GM21390 (cell line): Measurements from ENCODE around the gene TEX11.
"Not testable (repeated sequence)": the region's sequence is repeated elsewhere in the genome, so short reads cannot be mapped to it uniquely, and the experiment has no call there.

Experiments
- ATAC-seq: cut with Tn5 transposase; IDR thresholded peaks from one replicate; pipeline ENCODE4 v1.9.1; 2021; ENCODE audit not compliant: unreplicated experiment

TEX11 gene

DNA sequence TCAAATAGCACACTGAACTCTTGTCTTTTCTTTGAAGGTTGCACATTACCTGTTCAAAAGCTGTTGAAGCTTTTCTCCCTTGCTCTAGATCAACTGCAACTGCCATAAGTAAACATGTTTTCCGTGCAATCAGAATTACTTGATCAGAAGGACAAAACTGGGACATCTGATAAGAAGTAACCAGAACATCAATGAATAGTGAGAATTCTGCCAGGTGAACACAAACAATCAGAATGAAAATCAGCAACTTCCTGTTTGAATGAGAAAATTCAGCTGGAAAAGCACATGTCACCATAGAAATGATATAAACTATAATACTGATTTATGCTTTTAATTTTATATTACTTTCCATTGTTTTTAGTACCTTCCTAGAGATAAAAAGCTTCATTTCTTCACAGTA is 303.2 kb downstream of the TEX11 start:
- ATAC-seq = no peak

DNA sequence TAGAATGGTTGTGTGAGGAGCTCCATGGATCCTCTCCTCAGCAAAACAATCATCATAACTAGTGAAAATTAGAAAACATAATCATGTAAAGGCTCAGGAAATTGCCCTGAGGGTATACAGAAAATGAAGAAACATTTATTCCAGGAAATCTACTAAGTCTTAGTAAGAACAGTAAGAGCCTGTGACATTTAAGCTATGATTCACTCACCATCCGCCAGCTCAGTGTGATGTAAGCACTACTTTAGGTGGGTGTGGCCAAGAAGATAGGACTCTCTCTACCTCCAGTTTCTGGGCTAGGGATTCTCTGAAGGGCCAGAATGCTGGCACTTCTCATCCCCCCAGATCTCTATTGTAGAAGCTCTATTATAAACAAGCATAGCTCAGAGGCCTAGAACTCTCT is 316.4 kb downstream of the TEX11 start:
- no peak for ATAC-seq

DNA sequence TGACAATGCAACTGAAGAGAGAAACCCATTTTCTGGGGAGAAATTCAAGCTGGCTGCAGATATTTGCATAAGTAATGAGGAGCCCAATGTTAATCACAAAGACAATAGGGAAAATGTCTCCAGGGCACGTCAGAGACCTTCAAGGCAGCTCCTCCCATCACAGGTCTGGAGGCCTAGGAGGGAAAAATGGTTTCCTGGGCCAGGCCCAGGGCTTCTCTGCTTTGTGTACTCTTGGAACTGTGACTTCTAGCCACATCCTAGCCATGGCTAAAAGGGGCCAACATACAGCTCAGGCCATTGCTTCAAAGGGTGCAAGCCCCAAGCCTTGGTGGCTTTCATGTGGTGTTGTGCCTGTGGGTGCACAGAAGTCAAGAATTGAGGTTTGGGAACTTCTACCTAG is 321.4 kb downstream of the TEX11 start:
- ATAC-seq = not testable (repeated sequence)

DNA sequence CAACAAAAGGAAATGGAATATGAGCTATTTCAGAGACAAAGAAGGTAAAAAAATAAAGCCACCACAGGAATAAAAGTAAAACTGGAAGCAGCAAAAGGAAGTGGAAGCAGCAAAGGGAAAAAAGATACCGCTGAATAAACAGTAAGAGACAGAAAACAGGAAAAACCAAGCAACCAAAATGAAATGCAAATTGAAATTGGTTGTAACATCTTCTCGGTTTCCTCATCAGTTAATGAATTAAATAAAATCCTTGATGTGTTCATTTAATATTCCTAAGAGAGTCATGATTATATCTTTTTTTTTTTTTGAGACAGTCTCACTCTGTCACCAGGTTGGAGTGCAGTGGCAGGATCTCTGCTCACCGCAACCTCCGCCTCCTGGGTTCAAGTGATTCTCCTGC is 331.1 kb downstream of the TEX11 start:
- no peak for ATAC-seq

DNA sequence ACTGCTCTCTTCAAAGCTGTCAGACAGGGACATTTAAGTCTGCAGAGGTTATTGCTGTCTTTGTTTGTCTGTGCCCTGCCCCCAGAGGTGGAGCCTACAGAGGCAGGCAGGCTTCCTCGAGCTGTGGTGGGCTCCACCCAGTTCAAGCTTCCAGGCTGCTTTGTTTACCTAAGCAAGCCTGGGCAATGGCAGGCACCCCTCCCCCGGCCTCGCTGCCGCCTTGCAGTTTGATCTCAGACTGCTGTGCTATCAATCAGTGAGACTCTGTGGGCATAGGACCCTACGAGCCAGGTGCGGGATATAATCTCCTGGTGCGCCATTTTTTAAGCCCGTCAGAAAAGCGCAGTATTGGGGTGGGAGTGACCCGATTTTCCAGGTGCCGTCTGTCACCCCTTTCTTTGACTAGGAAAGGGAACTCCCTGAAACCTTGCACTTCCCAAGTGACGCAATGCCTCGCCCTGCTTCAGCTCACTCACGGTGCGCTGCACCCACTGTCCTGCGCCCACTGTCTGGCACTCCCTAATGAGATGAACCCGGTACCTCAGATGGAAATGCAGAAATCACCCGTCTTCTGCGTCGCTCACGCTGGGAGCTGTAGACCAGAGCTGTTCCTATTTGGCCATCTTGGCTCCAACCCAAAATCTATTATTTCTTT is 338.5 kb downstream of the TEX11 start:
- ATAC-seq = not testable (repeated sequence)

DNA sequence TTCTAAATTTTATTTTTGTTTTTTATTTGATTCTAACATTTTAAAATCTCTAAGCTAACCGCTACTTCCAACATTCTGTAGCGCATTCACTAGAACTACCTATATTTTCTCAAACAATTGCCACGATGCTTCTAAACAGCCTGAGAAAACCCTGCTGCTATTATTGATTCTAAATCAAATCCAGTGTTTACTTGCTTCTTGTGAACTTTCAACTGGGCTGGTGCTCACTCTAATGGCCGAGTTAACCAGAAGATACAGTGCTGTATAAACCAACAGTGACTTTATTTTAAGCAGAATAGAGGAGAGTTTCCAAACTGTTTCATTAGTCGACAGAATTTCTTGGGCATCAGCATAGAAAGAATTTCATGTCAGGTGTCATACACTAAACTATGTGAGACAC is 353.6 kb downstream of the TEX11 start:
- no peak for ATAC-seq

DNA sequence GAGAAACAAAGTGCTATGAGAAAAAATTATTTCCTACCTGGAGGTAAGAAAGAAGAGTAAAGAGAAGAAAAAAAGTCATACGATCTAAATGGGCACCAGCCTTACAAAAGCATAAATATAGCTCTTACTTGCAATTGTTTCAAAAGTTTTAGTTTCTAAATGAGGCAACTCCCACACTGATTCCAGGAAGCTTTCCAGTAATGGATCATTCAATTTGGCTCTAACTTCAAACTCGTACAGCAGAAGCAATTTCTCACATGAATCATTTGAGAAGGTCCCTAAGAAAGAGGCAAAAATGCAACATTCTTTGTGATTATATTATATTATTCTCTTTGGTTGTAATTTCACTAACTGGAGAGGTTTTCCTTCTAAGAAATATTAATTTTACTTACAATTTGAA is 354.0 kb downstream of the TEX11 start:
- ATAC-seq = no peak

DNA sequence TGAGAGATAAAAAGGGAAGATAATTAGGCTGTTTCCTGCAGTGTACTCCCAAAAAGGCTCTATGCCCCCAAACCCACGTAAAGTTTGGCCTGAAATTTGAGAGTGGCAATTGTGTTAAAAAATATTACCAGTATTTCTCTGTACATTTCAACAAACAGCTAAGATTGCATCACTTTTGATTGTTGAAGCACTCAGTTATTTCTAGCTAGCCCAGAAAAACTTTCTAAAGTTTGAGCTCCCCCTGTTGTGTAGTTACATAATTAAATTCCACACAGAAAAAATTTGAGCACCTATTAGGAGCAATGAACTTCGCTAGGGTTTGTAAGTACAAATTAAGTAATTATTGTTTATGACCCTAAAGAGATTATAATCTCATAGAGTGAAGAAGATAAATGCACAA is 354.4 kb downstream of the TEX11 start:
- ATAC-seq = peak; percentile 28

DNA sequence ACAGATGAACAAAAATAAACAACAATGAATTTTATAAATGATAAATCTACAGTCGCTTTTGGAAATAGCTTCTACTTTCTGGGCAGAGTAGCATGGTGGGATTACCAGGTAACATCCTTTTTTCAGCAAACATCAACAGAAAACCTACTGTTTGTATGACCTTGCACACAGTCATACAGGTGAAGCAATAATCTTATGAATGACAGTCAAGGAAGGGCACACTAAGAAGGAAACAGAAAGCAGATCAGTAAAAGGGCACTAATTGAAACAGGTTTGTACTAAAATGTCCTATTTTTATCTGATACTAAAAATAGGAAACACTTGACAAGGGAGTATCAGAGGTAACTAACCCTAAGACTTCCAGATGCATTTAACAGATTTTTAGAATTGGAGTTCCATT is 355.0 kb downstream of the TEX11 start:
- peak; percentile 93 for ATAC-seq

DNA sequence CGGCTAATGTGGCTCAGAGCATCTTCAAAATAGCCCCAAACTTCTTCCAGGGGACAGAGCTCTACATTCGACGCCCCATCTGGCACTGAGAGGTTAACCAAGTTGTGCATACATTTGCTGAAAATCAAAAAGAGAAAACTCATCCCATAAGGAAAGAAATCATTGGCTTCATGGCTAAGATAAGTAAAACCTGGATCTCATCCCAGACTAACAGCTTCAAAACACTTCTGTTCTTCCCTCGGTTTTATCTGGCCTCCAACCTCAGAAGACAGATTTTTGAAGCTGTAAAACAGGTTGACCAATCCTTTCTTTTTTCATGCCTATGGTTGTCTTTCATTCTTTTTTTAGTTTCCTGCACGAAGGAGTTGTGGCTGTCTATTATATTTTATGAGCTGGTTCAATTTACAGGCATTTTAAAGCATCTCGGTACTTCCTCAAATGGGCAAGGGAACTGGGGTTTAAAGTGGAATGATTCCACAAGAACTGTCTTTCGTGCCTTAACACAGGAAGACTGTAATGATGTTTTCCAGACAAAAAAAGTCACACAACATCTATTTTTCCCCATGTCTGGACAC is 356.3 kb downstream of the TEX11 start:
- no peak for ATAC-seq

DNA sequence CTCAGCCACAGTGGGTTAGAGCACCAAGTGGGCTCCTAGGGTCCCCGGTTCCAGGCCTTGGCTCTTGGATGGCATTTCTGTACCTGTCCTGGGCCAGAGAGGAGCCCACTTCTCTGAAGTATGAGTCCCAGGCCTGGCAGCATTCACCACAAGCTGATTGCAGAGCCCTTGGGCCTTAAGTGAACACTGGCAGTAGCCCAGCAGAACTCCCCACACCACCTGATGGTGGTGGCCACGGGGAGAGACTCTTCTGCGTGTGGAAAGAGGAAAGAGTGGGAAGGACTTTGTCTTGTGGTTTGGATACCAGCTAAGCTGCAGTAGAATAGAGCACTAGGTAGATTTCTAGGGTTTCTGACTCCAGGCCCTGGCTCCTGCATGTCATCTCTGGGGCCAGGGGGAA is 359.1 kb downstream of the TEX11 start:
- ATAC-seq = no peak

DNA sequence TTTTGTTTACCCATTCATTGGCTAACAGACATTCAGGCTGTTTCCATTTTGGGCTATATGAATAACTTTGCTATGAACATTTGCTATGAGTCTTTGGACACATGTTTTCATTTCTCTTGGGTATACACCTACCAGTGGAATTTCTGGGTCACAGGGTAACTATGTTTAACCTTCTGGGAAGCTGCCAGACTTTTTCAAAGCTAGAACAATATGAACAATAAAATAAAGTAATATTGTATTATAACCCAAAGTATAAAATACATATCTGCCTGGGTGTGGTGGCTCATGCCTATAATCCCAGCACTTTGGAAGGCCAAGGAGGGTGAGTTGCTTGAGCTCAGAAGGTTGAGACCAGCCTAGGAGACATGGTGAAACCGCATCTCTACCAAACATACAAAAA is 373.3 kb downstream of the TEX11 start:
- no peak for ATAC-seq

DNA sequence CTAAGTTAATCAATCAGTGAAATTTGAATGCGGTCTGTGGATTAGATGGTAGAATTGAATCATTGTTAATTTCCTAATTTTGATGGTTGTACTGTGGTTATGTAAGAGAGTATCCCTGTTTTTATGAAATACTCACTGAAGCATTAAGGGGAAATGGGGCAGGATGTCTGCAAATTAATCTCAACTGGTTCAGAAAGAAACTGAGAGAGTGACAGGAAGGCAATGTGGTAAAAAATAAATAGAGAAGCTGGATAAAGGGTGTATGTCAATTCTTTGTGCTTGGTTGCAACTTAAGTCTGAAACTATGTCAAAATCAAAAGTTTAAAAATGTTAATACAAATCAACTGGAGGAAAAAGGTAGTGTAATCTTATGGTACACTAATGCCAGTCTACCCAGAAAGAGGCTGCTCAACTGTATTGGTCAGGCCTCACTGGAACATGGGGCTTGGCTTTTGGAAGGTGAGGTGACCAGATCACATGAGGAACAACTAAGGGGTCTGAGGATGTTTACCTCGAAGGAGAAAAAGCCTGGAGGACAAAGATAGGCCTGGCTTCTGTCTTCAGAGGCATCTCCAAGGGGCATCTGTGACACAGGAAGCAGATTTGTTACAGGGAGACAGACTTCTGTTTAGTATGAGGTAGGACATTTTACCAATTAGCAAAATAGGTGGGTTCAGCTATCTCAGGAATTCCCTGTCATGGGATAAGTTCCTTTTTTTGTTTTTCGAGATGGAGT is 380.7 kb downstream of the TEX11 start:
- ATAC-seq = no peak

DNA sequence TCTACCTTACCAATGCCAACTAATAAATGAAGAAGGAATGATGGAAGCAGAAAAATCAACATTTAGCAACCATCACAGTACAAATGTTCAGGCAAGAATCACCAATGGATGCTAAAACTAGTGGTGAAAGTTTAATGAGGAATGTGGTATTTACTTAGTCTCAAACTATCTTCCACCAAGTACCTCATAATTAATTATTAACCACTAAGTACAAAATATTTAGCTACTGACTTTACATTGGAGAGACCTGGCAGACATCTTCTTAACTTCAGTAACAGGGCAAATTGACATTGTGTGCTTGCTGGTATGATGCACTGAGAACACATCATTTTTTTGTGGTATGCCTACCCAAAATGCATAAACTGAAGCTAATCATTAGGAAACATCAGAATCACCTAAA is 381.5 kb downstream of the TEX11 start:
- no peak for ATAC-seq

DNA sequence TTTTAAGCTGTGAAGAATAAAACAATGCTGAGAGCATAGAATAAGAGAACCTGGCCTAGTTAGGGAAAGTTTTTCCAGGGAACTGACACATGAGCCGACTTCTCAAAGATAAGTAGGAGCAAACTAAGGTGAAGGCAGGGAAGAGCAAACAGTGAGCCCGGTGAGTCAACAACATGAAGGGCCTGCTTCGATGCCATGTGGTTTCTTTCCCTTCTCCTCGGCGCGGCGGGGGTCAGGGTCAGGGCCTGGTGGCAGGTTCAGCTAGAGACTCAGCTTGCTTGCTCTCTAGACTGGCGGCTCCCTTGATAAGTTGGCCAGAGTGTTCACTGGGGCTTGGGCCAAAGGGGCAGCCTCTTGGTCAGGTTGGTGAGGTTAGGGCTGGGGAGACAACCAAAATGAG is 382.8 kb downstream of the TEX11 start:
- no peak for ATAC-seq

DNA sequence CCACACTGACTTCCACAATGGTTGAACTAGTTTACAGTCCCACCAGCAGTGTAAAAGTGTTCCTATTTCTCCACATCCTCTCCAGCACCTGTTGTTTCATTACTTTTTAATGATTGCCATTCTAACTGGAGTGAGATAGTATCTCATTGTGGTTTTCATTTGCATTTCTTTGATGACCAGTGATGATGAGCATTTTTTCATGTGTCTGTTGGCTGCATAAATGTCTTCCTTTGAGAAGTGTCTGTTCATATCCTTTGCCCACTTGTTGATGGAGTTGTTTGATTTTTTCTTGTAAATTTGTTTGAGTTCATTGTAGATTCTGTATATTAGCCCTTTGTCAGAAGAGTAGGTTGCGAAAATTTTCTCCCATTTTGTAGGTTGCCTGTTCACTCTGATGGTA is 392.8 kb downstream of the TEX11 start:
- not testable (repeated sequence) for ATAC-seq

DNA sequence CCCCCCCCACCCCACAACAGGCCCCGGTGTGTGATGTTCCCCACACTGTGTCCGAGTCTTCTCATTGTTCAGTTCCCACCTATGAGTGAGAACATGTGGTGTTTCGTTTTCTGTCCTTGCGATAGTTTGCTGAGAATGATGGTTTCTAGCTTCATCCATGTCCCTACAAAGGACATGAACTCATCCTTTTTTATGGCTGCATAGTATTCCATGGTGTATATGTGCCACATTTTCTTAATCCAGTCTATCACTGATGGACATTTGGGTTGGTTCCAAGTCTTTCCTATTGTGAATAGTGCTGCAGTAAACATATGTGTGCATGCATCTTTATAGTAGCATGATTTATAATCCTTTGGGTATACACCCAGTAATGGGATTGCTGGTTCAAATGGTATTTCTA is 393.2 kb downstream of the TEX11 start:
- not testable (repeated sequence) for ATAC-seq

DNA sequence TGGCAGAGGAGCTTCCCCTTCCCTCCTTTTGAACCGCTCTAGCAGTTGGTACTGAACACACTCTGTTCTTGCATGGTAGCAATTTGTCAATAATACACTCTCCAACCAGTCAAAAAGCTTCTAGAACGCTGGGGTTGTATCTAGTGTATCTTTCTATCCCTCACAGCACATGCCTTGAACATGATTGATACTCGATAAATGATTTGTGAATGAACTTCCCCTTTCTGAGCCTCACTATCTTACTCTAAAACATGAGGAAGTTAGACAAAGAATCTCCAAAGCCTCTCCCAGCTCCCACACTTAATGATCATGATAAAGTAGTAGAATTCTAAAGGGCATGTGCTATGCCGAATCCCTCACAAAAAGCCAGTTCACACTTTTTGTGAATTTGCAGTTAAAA is 399.4 kb downstream of the TEX11 start:
- no peak for ATAC-seq

DNA sequence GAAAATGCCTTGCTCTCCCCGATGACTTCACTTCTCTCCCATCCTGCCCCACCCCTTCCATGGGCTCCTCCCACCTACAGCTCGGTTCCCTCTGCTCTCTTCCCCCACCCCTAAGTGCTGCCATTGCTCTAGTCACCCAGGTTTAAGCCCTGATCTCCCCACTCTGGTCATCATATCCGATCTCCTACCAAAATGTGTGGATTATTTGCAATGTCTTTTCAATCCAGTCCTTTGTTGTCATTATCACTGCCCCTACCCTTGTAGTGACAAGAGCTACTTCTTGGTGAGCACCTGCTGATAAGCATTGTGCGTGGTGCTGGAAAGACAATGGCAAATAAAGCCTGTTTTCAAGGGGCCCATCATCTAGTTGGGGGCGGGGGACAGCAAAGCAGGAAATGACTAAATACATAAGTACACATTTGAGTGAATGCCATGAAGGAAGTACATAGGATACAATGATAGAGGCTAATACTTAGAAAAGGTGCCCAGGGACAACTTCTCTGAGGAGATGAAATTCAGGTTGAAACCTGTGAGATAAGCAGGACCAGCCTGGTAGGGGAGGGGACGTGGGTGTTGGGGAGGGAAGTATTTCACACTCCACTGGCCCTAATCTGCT is 400.1 kb downstream of the TEX11 start:
- ATAC-seq = no peak

DNA sequence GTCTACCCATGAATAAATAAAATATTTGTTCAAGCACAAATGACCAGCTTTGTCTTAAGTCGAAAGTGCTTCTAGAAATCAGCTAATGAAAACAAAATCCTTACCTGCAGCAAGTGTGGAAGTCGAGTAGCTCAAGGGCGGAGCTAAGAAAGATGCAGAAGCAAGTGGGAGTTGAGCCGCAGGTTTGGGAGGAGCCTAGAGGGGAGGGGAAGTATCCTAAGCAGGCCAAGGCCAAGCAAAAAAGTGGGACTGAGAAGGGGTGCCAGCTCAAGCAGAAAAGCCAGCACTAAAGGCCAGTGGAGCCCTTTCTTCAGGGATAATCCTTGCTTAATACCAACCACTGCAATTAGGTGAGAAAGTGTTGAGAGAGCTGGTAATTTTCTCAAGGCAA is 403.1 kb downstream of the TEX11 start:
- ATAC-seq = no peak

DNA sequence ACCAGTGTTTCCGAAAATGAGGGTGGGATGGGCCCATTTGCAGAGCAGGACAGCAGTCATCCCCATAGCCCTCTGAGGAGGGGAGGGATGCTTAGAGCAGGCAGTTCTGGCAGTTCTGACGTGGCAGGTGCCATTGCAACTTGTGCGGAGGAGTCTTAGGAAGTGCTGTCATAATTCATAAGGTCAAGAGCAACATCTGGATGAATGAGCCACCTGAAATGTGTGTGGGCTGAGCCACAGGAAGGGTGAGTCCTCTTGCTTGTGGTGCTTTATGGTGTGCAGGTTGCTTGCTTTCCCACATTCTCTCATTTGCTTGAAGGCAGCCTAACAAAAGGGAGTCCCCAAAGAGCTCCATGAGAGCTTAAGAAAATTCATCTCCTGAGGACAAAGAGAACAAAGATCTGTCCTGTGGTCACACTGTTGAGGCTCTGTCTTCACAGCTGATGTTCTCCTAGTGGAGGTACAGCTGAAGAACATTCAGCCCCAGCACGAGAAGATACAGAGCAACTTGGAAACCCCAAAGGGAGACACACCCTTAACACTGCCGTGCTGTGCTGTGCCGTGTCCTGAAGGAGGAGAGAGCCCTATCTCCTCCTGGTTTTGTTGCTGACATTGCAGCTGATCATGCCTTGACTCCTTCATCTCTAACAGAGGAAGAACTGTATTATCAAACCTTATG is 403.6 kb downstream of the TEX11 start:
- no peak for ATAC-seq

DNA sequence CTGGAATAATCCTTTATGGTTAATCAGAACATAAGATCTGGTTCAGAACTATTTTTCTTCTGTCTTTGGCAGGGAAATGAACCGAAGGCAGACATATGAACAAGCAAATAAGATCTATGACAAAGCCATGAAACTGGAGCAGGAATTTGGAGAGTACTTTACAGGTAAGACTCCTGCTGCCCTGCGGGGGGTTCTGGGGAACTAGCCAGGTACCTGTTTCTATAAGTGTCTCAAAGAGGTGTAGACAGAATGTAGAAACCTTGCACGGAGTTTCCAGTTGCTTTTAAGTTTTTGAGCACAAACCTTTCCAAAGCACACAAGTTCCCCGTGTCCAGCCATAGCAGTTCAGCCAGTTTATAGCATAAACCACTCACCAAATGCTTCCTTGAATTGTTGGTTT is 407.7 kb downstream of the TEX11 start:
- ATAC-seq = no peak
